GM13976 (cell line): ENCODE results near the gene LINC00305.

Source experiments
- DNase-seq: peaks from one replicate; pipeline ENCODE4 v3.0.0; 2012; ENCODE audit warnings: low spot score
- CTCF ChIP-seq: IDR thresholded peaks from 2 replicates; pipeline ENCODE4 v1.5.1; 2012; ENCODE audit warnings: borderline replicate concordance, mild to moderate bottlenecking; ENCODE audit not compliant: insufficient read depth; ENCODE audit errors: extremely low read depth, missing control alignments, control extremely low read depth
- in situ Hi-C: fragments of 300-500 bp; cut with MboI; formaldehyde crosslinking; loops from one replicate; pipeline ENCODE4 v1.12.0; 2022; ENCODE audit warnings: low sequenced_read_pairs, mixed read lengths, inconsistent platforms; ENCODE audit not compliant: unreplicated experiment

LINC00305 gene

GRCh38 chr18:64094210-64094609 is 54.7 kb downstream of the LINC00305 start:
- DNase-seq, result no peak
- TF ChIP-seq CTCF, result no peak
- in situ Hi-C loops, result no loop called here

GRCh38 chr18:64091526-64091925 is 57.4 kb downstream of the LINC00305 start:
- no peak for DNase-seq
- in situ Hi-C loops, result no loop called here
- TF ChIP-seq CTCF, result no peak

- no peak for TF ChIP-seq CTCF
- DNase-seq, result no peak
- in situ Hi-C loops, result no loop called here
Measured at GRCh38 chr18:64090876-64091275, 58.0 kb downstream of the LINC00305 start.

GRCh38 chr18:64083916-64084315 is 65.0 kb downstream of the LINC00305 start:
- in situ Hi-C loops, result no loop called here
- TF ChIP-seq CTCF, result no peak
- DNase-seq, result no peak

- no peak for DNase-seq
- in situ Hi-C loops, result no loop called here
- TF ChIP-seq CTCF, result no peak
Measured at GRCh38 chr18:64082513-64082912, 66.4 kb downstream of the LINC00305 start.

- no peak for TF ChIP-seq CTCF
- no peak for DNase-seq
- in situ Hi-C loops, result no loop called here
Measured at GRCh38 chr18:64082054-64082453, 66.8 kb downstream of the LINC00305 start.

GRCh38 chr18:64073971-64074370 is 74.9 kb downstream of the LINC00305 start:
- in situ Hi-C loops, result no loop called here
- DNase-seq, result no peak
- TF ChIP-seq CTCF, result no peak
